Pancreas (tissue), 10 donors: ENCODE measurements around the gene ECHS1. TPM values are rescaled to one million over a fixed set of nuclear protein-coding genes. Genes with fewer than 3 reads are reported as not detected.

Source experiments
- ATAC-seq, 4 donors: fragments of 200-7000 bp; cut with Tn5 transposase; one replicate each; pipeline versions ENCODE4 v1.8.0 to v1.9.1; 2020; ENCODE audit warnings: mild to moderate bottlenecking in 4 of 4, moderate library complexity in 4 of 4
- DNase-seq, 6 donors: peaks; one replicate each; pipeline ENCODE4 v3.0.0-alpha.2; 2020
- FAIRE-seq: peaks from 2 replicates; lab custom pipeline; 2012; peaks lifted over from hg19 to GRCh38; lab: Jason Lieb, UNC
- H3K27ac ChIP-seq, 4 donors: fragments of 200-600 bp; sonication (generic); 1 replicate in 3 of 4; 2 replicates in 1 of 4; pipeline versions ENCODE4 v1.5.0 to v1.8.0; 2020
- H3K27me3 ChIP-seq, 4 donors: fragments of 200-600 bp; one replicate each; pipeline ENCODE4 v1.8.0; 2021
- H3K36me3 ChIP-seq, 3 donors: fragments of 200-600 bp; sonication (generic) in 1 of 3; one replicate each; pipeline versions ENCODE4 v1.5.0 to v1.8.0; 2020 to 2021
- H3K4me1 ChIP-seq, 3 donors: fragments of 200-600 bp; one replicate each; pipeline ENCODE4 v1.8.0; 2021
- H3K4me3 ChIP-seq, 4 donors: fragments of 200-600 bp; sonication (generic) in 2 of 4; one replicate each; pipeline versions ENCODE4 v1.5.0 to v1.8.0; 2020 to 2021
- H3K9me3 ChIP-seq, 4 donors: fragments of 200-600 bp; one replicate each; pipeline ENCODE4 v1.8.0; 2021
- CTCF ChIP-seq, 4 donors: fragments of 200-600 bp; sonication (generic) in 3 of 4; IDR thresholded peaks; one replicate each; pipeline versions ENCODE4 v1.5.0 to v1.8.0; 2021; ENCODE audit warnings: antibody characterized with exemption in 4 of 4
- WGBS, 2 donors: extraction: QIAGEN DNeasy Blood & Tissue Kit; methylation state at CpG; one replicate each; pipeline ENCODE4 v1.1.7; 2013; 5-methylcytosine and 5-hydroxymethylcytosine counted together
- intact Hi-C, 3 donors: fragments of 100-400 bp; cut with DNase I; formaldehyde crosslinking; loops; one replicate each; pipeline versions ENCODE4 v1.11.1 to v1.14.2; 2022
- polyA plus RNA-seq, 2 donors: library from polyadenylated mRNA; stranded (reverse); fragments of 200-250 nt; gene quantifications; one replicate each; pipeline ENCODE4 v1.2.3, GENCODE V29; 2013
- total RNA-seq, 6 donors: library from RNA; stranded (reverse); fragmentation: NEBNext Ultra II Directional in 4 of 6; extraction: Animal tissue kit (Norgen Biotek cat#: 25700) in 4 of 6; gene quantifications; one replicate each; pipeline versions ENCODE4 v1.2.1 to v1.2.4, GENCODE V29; 2021 to 2023
- donor health status: healthy with polysubstance abuse.
- donor health status: DM: no; HTN: no; CAD: no; lungs with moderate emphysema.
- donor health status: DM: no; HTN: no; CAD: no.
- donor health status: control.
- donor health status: control.
- donor health status: Bipolar disorder and iron deficiency.
- donor health status: DM: yes; HTN: yes; CAD: no.
- donor health status: DM: no; HTN: no; CAD: no.
- donor health status: DM: no; HTN: no; CAD: no.
- donor health status: DM: yes; HTN: yes; CAD: no.

The ECHS1 gene
- total and polyA plus RNA-seq, 8 donors = 32.4 to 69.2 (median 37.8) TPM

GRCh38 chr10:133403359-133403758 lies 30.2 kb upstream of the ECHS1 start:
- Histone ChIP-seq H3K27ac (no peak overlapping the region), H3K4me3 (no peak overlapping the region), H3K9me3 (no peaks in the 10 kb centered on the region), H3K27me3 (no peaks in the 10 kb centered on the region), H3K36me3 (peaks cover 0 to 19% (median 9%) of the 10 kb centered on the region in 3 donors), H3K4me1 (no peaks in the 10 kb centered on the region)
- no peak for TF ChIP-seq CTCF (IDR thresholded peaks at IDR 0.05)
- WGBS, 2 donors = 84 to 88% methylated on average over 16 of the region's 16 CpGs
- DNase-seq (no peak), FAIRE-seq (no peak), ATAC-seq (no peak)
- intact Hi-C loops = no loop called here

GRCh38 chr10:133401981-133402725 lies 29.0 kb upstream of the ECHS1 start:
- FAIRE-seq (no peak), ATAC-seq (no peak), DNase-seq (peak in 1 of 6 donors; percentile 44)
- peaks cover 0 to 19% (median 9%) of the 10 kb centered on the region in 3 donors for H3K36me3 ChIP-seq
- H3K27me3 ChIP-seq = no peaks in the 10 kb centered on the region
- no peak overlapping the region for H3K27ac ChIP-seq
- TF ChIP-seq CTCF (IDR thresholded peaks at IDR 0.05) = no peak
- 95 to 98% methylated on average over 21 of the region's 21 CpGs for WGBS, 2 donors
- no peaks in the 10 kb centered on the region for H3K9me3 ChIP-seq
- intact Hi-C loops = no loop called here
- H3K4me3 ChIP-seq = no peak overlapping the region
- H3K4me1 ChIP-seq = no peaks in the 10 kb centered on the region

- 94 to 96% methylated on average over 12 of the region's 12 CpGs for WGBS, 2 donors
- peaks cover 0 to 19% (median 9%) of the 10 kb centered on the region in 3 donors for H3K36me3 ChIP-seq
- H3K4me3 ChIP-seq = no peak overlapping the region
- intact Hi-C loops = no loop called here
- TF ChIP-seq CTCF (IDR thresholded peaks at IDR 0.05) = no peak
- no peak overlapping the region for H3K27ac ChIP-seq
- no peaks in the 10 kb centered on the region for H3K27me3 ChIP-seq
- no peaks in the 10 kb centered on the region for H3K9me3 ChIP-seq
- DNase-seq (peak in 3 of 6 donors; percentile 4 to 40 (median 26)), FAIRE-seq (no peak), ATAC-seq (no peak)
- no peaks in the 10 kb centered on the region for H3K4me1 ChIP-seq
These were observed 28.3 kb upstream of the ECHS1 start for GRCh38 chr10:133401500-133401899.

- 90% methylated on average over 10 of the region's 10 CpGs for WGBS, 2 donors
- Histone ChIP-seq H3K4me3 (no peak overlapping the region), H3K27ac (no peak overlapping the region), H3K9me3 (no peaks in the 10 kb centered on the region), H3K27me3 (no peaks in the 10 kb centered on the region), H3K36me3 (peaks cover 0 to 19% (median 12%) of the 10 kb centered on the region in 3 donors), H3K4me1 (no peaks in the 10 kb centered on the region)
- intact Hi-C loops = no loop called here
- no peak for TF ChIP-seq CTCF (IDR thresholded peaks at IDR 0.05)
- DNase-seq (peak in 2 of 6 donors; percentile 5 to 20), ATAC-seq (no peak), FAIRE-seq (no peak)
These were observed 27.7 kb upstream of the ECHS1 start for GRCh38 chr10:133400624-133401424.
